HG02759 (cell line): ENCODE data around the gene ZNG1E.
"Not testable (repeated sequence)": the region's sequence is repeated elsewhere in the genome, so short reads cannot be mapped to it uniquely, and the experiment has no call there.

Experiments used
- ATAC-seq: cut with Tn5 transposase; IDR thresholded peaks from one replicate; pipeline ENCODE4 v1.9.1; 2021; ENCODE audit warnings: mild to moderate bottlenecking, moderate library complexity; ENCODE audit not compliant: unreplicated experiment

Gene ZNG1E

GRCh38 chr9:65675589-65676021 is at the start of gene ZNG1E:
Gene ZNG1E (plus strand): TSS chr9:65675928. CDS start chr9:65675977, 49 bp downstream.
- ATAC-seq = not testable (repeated sequence)

DNA sequence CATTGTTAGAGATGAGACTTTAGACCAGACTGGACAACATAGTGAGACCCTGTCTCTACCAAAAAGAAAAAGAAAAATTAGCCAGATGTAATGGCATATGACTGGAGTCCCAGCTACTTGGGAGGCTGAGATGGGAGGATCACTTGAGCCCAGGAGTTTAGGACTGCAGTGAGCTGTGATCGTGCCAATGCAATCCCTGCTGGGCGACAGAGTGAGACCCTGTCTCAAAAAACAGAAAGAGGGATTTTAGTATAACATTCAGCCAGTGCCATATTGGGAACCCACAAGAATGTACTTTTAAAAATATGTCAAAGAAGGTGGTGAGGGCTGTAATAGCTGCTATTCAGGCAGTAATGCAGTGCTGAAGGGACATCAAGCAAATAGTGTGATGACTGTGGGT is 2.1 kb upstream of the ZNG1E start:
- not testable (repeated sequence) for ATAC-seq

DNA sequence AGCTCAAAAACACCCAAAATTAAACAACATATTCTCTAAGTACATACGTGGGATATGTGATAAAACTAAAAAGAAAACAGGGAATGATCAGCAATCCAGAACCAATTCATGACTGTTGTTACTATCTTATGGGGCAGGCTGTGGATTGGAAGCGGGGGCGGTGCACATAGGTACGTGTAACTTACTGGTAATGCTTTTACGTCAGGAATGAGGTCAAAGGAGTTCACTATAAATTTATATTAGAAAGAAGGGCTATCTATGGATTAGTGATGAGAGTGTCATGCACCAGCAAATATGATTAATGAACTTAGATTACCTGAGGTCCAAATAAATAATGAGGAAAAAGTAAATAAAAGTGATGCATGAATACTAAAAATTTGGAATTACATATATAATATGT is 710 bp upstream of the ZNG1E start:
- ATAC-seq = not testable (repeated sequence)

DNA sequence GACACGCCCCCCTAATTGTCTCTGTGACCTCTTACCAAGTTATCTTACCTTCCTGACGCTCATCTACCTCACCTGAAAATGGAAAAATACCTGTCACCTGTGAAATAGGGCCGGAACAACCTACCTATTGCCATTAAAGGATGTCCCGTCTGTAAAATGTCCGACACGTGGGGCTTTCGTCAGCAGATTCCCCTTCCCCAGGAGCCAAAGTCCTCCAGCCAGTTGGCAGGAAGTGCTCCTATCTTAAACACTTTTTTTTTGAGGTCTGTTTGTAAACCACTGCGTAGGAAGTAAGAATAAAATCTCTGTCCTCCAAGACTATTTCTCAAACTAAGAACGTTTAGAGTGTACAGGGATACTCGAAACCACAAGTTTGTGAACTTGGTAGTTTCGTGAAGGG is 661 bp downstream of the ZNG1E start:
- not testable (repeated sequence) for ATAC-seq

DNA sequence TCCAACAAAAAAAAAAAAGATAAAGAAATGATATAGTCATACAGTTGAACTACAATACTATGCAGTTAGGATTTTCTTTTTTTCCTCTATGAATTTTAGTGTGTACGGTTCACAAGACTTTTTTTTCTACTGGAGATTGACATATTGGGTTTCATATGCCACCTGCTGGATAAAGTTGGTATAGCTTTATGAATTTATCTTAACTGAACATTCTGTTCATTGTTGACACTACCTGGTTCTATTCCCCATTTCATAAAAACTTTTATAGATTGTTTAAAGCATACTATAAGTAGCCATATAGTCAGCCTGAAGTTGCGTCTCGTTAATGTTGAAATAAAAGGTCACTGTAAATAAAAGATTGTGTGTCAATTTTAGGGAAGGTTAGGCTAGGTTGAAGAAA is 2.8 kb downstream of the ZNG1E start:
- ATAC-seq = not testable (repeated sequence)

GRCh38 chr9:65703550-65703949 is 27.8 kb downstream of the ZNG1E start:
- ATAC-seq = not testable (repeated sequence)

DNA sequence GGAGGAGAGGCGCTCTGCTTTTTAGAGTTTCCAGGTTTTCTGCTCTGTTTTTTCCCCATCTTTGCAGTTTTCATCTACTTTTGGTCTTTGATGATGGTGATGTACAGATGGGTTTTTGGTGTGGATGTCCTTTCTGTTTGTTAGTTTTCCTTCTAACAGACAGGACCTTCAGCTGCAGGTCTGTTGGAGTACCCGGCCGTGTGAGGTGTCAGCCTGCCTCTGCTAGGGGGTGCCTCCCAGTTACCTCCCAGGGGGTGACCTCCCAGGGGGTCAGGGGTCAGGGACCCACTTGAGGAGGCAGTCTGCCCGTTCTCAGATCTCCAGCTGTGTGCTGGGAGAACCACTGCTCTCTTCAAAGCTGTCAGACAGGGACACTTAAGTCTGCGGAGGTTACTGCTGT is 38.7 kb downstream of the ZNG1E start:
- ATAC-seq = not testable (repeated sequence)

GRCh38 chr9:65737096-65737564 is 61.4 kb downstream of the ZNG1E start, which contains the start of gene FOXD4L4:
Gene FOXD4L4 (plus strand): TSS chr9:65737146. CDS start chr9:65737146, 0 bp downstream.
- not testable (repeated sequence) for ATAC-seq

DNA sequence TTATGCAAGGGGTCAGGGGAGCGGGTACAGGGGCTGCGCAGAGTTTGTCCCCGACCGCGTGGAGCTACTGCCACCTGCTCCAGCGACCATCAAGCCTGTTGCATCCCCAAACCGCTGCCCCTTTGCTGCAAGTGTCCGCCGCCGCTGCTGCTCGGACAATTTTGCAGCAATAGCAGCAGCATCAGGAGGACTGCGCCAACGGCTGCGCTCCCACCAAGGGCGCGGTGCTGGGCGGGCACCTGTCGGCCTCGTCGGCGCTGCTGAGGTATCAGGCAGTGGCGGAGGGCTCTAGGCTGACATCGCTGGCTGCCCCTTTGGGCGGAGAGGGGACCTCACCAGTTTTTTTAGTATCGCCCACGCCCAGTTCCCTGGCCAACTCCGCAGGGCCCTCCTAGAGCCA is 62.4 kb downstream of the ZNG1E start:
- ATAC-seq = not testable (repeated sequence)
